ENCODE results near the gene ADGRF5.

DNA sequence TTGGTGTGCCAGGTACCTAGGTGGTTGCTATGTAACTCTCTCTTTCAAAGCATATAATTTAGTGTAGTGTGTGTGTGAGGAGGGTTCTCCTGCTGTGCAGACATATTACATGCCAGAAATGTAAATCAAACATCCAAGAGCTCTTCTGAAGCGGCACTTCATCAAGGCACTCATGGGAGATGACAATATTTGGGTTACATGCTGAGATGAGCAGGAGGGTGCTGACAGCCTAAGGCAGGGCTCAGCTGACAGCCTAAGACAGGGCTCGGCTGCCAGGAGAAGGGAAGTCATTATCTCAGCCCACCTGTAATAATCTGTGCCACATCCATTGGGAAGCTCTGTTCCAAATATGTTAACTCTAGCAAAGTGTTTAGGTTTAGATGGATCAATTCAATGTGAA, 39.1 kb downstream of the ADGRF5 start:
- TF ChIP-seq, protein P1, sequence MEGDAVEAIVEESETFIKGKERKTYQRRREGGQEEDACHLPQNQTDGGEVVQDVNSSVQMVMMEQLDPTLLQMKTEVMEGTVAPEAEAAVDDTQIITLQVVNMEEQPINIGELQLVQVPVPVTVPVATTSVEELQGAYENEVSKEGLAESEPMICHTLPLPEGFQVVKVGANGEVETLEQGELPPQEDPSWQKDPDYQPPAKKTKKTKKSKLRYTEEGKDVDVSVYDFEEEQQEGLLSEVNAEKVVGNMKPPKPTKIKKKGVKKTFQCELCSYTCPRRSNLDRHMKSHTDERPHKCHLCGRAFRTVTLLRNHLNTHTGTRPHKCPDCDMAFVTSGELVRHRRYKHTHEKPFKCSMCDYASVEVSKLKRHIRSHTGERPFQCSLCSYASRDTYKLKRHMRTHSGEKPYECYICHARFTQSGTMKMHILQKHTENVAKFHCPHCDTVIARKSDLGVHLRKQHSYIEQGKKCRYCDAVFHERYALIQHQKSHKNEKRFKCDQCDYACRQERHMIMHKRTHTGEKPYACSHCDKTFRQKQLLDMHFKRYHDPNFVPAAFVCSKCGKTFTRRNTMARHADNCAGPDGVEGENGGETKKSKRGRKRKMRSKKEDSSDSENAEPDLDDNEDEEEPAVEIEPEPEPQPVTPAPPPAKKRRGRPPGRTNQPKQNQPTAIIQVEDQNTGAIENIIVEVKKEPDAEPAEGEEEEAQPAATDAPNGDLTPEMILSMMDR (conservative IDR thresholded peaks at IDR 0.05; ENCODE audit: low read length) = no peak
- TF ChIP-seq EZH2phosphoT487 (IDR thresholded peaks at IDR 0.05; ENCODE audit: borderline replicate concordance, low read depth, low read length) = no peak
